ENCODE data around the gene CBL.

Gene CBL

DNA sequence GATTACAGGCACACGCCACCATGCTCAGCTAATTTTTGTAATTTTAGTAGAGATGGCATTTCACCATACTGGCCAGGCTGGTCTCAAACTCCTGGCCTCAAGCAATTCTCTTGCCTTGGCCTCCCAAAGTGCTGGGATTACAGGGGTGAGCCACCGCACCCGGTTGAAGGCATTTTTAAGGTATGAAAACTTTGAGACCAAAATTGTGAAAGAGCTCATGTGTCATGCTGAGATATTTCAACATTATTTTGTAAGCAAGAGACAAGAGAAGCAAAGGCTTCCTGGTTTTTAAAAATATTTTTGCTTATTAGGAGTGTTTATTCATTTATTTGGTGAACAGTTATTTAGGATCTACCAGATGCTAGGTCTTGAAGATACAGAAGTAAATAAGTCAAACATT, 14.0 kb upstream of the CBL start:
- DNase-seq (no peak), ATAC-seq (ENCODE audit: insufficient read depth, low read depth) (no peak)
- Histone ChIP-seq H3K27me3 (ENCODE audit: insufficient read depth, low read length, poor library complexity) (no peaks in the 10 kb centered on the region), H3K79me2 (ENCODE audit: insufficient read depth, low read length) (no peaks in the 10 kb centered on the region), H3K4me3 (ENCODE audit: low read depth in 1 of 2, low read length in 2 of 2) (no peak overlapping the region), H2AFZ (ENCODE audit: low read depth, low read length) (no peak overlapping the region), H4K20me1 (ENCODE audit: insufficient read depth, low read length) (no peaks in the 10 kb centered on the region), H3K36me3 (ENCODE audit: insufficient read depth, low read length) (no peaks in the 10 kb centered on the region), H3K9ac (ENCODE audit: low read depth, low read length) (no peak overlapping the region), H3K4me2 (ENCODE audit: insufficient read depth, low read length) (no peak overlapping the region), H3K9me3 (ENCODE audit: insufficient read depth, low read length, severe bottlenecking) (no peaks in the 10 kb centered on the region), H3K4me1 (ENCODE audit: insufficient read depth, low read length) (peaks cover 5% of the 10 kb centered on the region; the same call in 1 of the 2 replicates), H3K27ac (ENCODE audit: low read length) (no peak overlapping the region)
- no peak for TF ChIP-seq CTCF (IDR thresholded peaks at IDR 0.05; ENCODE audit: borderline replicate concordance, extremely low read depth, low read length, poor library complexity, severe bottlenecking)
- no peak for TF ChIP-seq EZH2 (IDR thresholded peaks at IDR 0.05; ENCODE audit: borderline replicate concordance, low read depth, low read length, severe bottlenecking)

GRCh38 chr11:119193001-119193400, 13.1 kb upstream of the CBL start:
- no peaks in the 10 kb centered on the region for H3K27me3 ChIP-seq (ENCODE audit: insufficient read depth, low read length, poor library complexity)
- no peak overlapping the region for H3K4me3 ChIP-seq (ENCODE audit: low read depth in 1 of 2, low read length in 2 of 2)
- no peaks in the 10 kb centered on the region for H3K79me2 ChIP-seq (ENCODE audit: insufficient read depth, low read length)
- no peak overlapping the region for H2AFZ ChIP-seq (ENCODE audit: low read depth, low read length)
- TF ChIP-seq CTCF (IDR thresholded peaks at IDR 0.05; ENCODE audit: borderline replicate concordance, extremely low read depth, low read length, poor library complexity, severe bottlenecking), result no peak
- no peak for TF ChIP-seq EZH2 (IDR thresholded peaks at IDR 0.05; ENCODE audit: borderline replicate concordance, low read depth, low read length, severe bottlenecking)
- H3K9ac ChIP-seq (ENCODE audit: low read depth, low read length), result no peak overlapping the region
- no peaks in the 10 kb centered on the region for H3K9me3 ChIP-seq (ENCODE audit: insufficient read depth, low read length, severe bottlenecking)
- no peak for ATAC-seq (ENCODE audit: insufficient read depth, low read depth)
- no peaks in the 10 kb centered on the region for H4K20me1 ChIP-seq (ENCODE audit: insufficient read depth, low read length)
- H3K4me1 ChIP-seq (ENCODE audit: insufficient read depth, low read length), result peaks cover 7% of the 10 kb centered on the region; the same call in 1 of the 2 replicates
- H3K36me3 ChIP-seq (ENCODE audit: insufficient read depth, low read length), result no peaks in the 10 kb centered on the region
- no peak overlapping the region for H3K4me2 ChIP-seq (ENCODE audit: insufficient read depth, low read length)
- DNase-seq, result no peak
- H3K27ac ChIP-seq (ENCODE audit: low read length), result no peak overlapping the region

DNA sequence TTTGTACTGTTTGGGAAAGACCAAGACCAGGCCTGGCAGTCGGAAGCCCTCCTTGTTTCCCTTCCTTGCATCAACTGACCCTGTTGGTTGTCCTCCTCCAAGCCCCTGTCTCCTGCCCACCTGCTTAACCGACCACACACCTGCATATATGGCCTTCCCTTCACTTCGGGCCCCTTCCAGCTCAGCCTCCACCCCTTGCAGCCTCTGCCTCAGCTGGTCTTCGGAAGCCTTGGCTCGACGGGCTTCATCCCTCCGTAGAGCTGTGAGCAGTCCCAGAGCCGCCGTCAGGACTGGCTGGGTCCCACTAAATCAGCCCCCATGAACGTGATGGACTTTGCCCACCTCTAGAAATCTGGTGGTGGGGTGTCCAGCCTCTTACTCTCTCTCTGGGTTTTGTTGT, 12.5 kb upstream of the CBL start:
- H3K9me3 ChIP-seq (ENCODE audit: insufficient read depth, low read length, severe bottlenecking), result no peaks in the 10 kb centered on the region
- H3K79me2 ChIP-seq (ENCODE audit: insufficient read depth, low read length), result no peaks in the 10 kb centered on the region
- no peak overlapping the region for H3K4me2 ChIP-seq (ENCODE audit: insufficient read depth, low read length)
- DNase-seq (no peak), ATAC-seq (ENCODE audit: insufficient read depth, low read depth) (no peak)
- no peaks in the 10 kb centered on the region for H4K20me1 ChIP-seq (ENCODE audit: insufficient read depth, low read length)
- no peaks in the 10 kb centered on the region for H3K27me3 ChIP-seq (ENCODE audit: insufficient read depth, low read length, poor library complexity)
- no peak overlapping the region for H3K9ac ChIP-seq (ENCODE audit: low read depth, low read length)
- no peak overlapping the region for H3K27ac ChIP-seq (ENCODE audit: low read length)
- H3K36me3 ChIP-seq (ENCODE audit: insufficient read depth, low read length), result no peaks in the 10 kb centered on the region
- no peak for TF ChIP-seq EZH2 (IDR thresholded peaks at IDR 0.05; ENCODE audit: borderline replicate concordance, low read depth, low read length, severe bottlenecking)
- no peak overlapping the region for H3K4me3 ChIP-seq (ENCODE audit: low read depth in 1 of 2, low read length in 2 of 2)
- peaks cover 7% of the 10 kb centered on the region; the same call in 1 of the 2 replicates for H3K4me1 ChIP-seq (ENCODE audit: insufficient read depth, low read length)
- H2AFZ ChIP-seq (ENCODE audit: low read depth, low read length), result no peak overlapping the region

DNA sequence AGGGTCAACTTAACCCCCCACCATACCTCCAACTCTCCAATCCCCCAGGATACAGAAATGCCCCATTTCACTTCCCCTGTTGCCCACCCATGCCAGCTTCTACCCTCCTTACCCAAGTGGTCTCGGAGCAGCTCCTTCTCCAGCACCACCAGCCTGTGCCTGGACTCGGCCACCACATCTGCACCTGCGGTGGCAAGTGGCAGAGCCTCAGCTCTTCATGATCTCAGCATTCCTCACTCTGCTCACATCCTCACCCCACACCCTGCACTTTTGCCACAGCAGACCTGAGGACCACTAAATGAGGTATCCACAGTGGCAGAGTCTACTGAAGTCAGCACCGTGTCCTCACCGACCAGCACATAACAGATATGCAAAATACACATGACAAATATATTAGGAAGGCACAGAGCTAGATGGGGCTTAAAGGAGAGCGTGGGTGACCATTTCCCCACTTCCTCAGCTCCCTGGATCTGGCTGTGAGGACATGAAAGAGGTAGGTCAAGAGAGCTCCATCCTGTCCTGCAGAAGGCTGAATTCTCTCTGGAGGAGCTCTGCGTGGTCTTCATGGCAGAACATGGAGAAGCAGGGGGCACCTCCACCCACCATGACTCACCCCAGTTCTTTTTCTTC, 11.2 kb upstream of the CBL start:
- no peak overlapping the region for H3K4me3 ChIP-seq (ENCODE audit: low read depth in 1 of 2, low read length in 2 of 2)
- H2AFZ ChIP-seq (ENCODE audit: low read depth, low read length), result no peak overlapping the region
- DNase-seq (no peak), ATAC-seq (ENCODE audit: insufficient read depth, low read depth) (no peak)
- H3K27ac ChIP-seq (ENCODE audit: low read length), result no peak overlapping the region
- H3K36me3 ChIP-seq (ENCODE audit: insufficient read depth, low read length), result no peaks in the 10 kb centered on the region
- TF ChIP-seq EZH2 (IDR thresholded peaks at IDR 0.05; ENCODE audit: borderline replicate concordance, low read depth, low read length, severe bottlenecking) (no peak), CTCF (IDR thresholded peaks at IDR 0.05; ENCODE audit: borderline replicate concordance, extremely low read depth, low read length, poor library complexity, severe bottlenecking) (no peak)
- no peaks in the 10 kb centered on the region for H3K79me2 ChIP-seq (ENCODE audit: insufficient read depth, low read length)
- no peaks in the 10 kb centered on the region for H3K9me3 ChIP-seq (ENCODE audit: insufficient read depth, low read length, severe bottlenecking)
- H3K4me2 ChIP-seq (ENCODE audit: insufficient read depth, low read length), result no peak overlapping the region
- H3K27me3 ChIP-seq (ENCODE audit: insufficient read depth, low read length, poor library complexity), result no peaks in the 10 kb centered on the region
- H3K4me1 ChIP-seq (ENCODE audit: insufficient read depth, low read length), result peaks cover 7% of the 10 kb centered on the region; the same call in 1 of the 2 replicates
- H4K20me1 ChIP-seq (ENCODE audit: insufficient read depth, low read length), result no peaks in the 10 kb centered on the region
- no peak overlapping the region for H3K9ac ChIP-seq (ENCODE audit: low read depth, low read length)
